K562 (cell line): Measurements from ENCODE around the gene HES3. TPM values are rescaled to one million over a fixed set of nuclear protein-coding genes. Genes with fewer than 3 reads are reported as not detected.

Experiments
- BRCA1 ChIP-seq, 2 experiments: fragments of 450-650 bp in 1 of 2; sonication (generic) in 1 of 2; formaldehyde crosslinking in 1 of 2; IDR thresholded peaks; 2 replicates each; pipeline versions ENCODE4 v1.5.0 to v1.6.1; 2017 to 2020; ENCODE audit warnings: mild to moderate bottlenecking in 1 of 2, missing genetic modification reagents in 1 of 2
- CHD2 ChIP-seq: IDR thresholded peaks from 2 replicates; pipeline ENCODE4 v1.6.1; 2011; ENCODE audit warnings: low read depth, low read length
- CXXC5 ChIP-seq: fragments of 250-450 bp; sonication (Bioruptor Pico); IDR thresholded peaks from 2 replicates; pipeline ENCODE4 v1.8.0; 2022; ENCODE audit warnings: inconsistent platforms, mild to moderate bottlenecking, moderate library complexity
- DNMT1 ChIP-seq: fragments of 450-650 bp; IDR thresholded peaks from 2 replicates; pipeline ENCODE4 v1.6.1; 2016; ENCODE audit warnings: antibody characterized with exemption, mild to moderate bottlenecking
- GABPB1 ChIP-seq: sonication (generic); formaldehyde crosslinking; IDR thresholded peaks from 2 replicates; pipeline ENCODE4 v1.8.0; 2022; ENCODE audit warnings: mild to moderate bottlenecking, missing genetic modification reagents
- IRF1 ChIP-seq: sonication (generic); formaldehyde crosslinking; IDR thresholded peaks from 2 replicates; pipeline ENCODE4 v1.8.0; 2022; ENCODE audit warnings: missing genetic modification reagents, mild to moderate bottlenecking, borderline replicate concordance
- KDM1A ChIP-seq, 2 experiments: fragments of 450-650 bp; IDR thresholded peaks; 2 replicates each; pipeline ENCODE4 v1.6.1; 2016; ENCODE audit warnings: mild to moderate bottlenecking in 2 of 2
- KHSRP ChIP-seq: fragments of 450-650 bp; IDR thresholded peaks from 2 replicates; pipeline ENCODE4 v1.6.1; 2017
- MYBL2 ChIP-seq, 2 experiments: fragments of 450-650 bp in 1 of 2; sonication (generic) in 1 of 2; formaldehyde crosslinking in 1 of 2; IDR thresholded peaks; 2 replicates each; pipeline versions ENCODE4 v1.6.1 to v1.8.1; 2017 to 2022; ENCODE audit warnings: borderline replicate concordance in 1 of 2, inconsistent platforms in 1 of 2, low read depth in 1 of 2, mild to moderate bottlenecking in 1 of 2, missing genetic modification reagents in 1 of 2, moderate library complexity in 1 of 2
- RBM15 ChIP-seq: fragments of 200-400 bp; formaldehyde crosslinking; IDR thresholded peaks from 2 replicates; pipeline ENCODE4 v1.6.1; 2018; ENCODE audit warnings: mild to moderate bottlenecking, low read length, moderate library complexity; ENCODE audit not compliant: insufficient read depth
- RBM22 ChIP-seq: fragments of 200-400 bp; formaldehyde crosslinking; IDR thresholded peaks from 2 replicates; pipeline ENCODE4 v1.6.1; 2018; ENCODE audit warnings: low read length, low read depth; ENCODE audit not compliant: poor library complexity, severe bottlenecking
- SAFB2 ChIP-seq: fragments of 200-400 bp; formaldehyde crosslinking; IDR thresholded peaks from 2 replicates; pipeline ENCODE4 v1.6.1; 2018; ENCODE audit warnings: borderline replicate concordance, low read length, low read depth, moderate library complexity; ENCODE audit not compliant: severe bottlenecking
- SFPQ ChIP-seq: fragments of 200-400 bp; formaldehyde crosslinking; IDR thresholded peaks from 2 replicates; pipeline ENCODE4 v1.6.1; 2017; ENCODE audit warnings: mild to moderate bottlenecking, low read depth, low read length, moderate library complexity
- TBP ChIP-seq: optimal IDR thresholded peaks from 2 replicates; pipeline ENCODE3; 2011; ENCODE audit warnings: low read depth, low read length, improper control_type of control experiment
- TOE1 ChIP-seq, 2 experiments: fragments of 450-650 bp in 1 of 2; sonication (generic) in 1 of 2; formaldehyde crosslinking in 1 of 2; IDR thresholded peaks; 2 replicates each; pipeline versions ENCODE4 v1.7.1 to v1.8.0; 2016 to 2022; ENCODE audit warnings: borderline replicate concordance in 2 of 2, mild to moderate bottlenecking in 2 of 2, antibody characterized with exemption in 1 of 2, inconsistent platforms in 1 of 2, low read depth in 1 of 2, missing genetic modification reagents in 1 of 2, moderate library complexity in 1 of 2
- ZBTB7A ChIP-seq: IDR thresholded peaks from 2 replicates; pipeline ENCODE4 v1.6.1; 2011; ENCODE audit warnings: low read depth, mild to moderate bottlenecking, low read length, moderate library complexity, borderline replicate concordance; ENCODE audit not compliant: control insufficient read depth
- ZNF124 ChIP-seq: sonication (generic); formaldehyde crosslinking; IDR thresholded peaks from 2 replicates; pipeline ENCODE4 v1.8.1; 2022; ENCODE audit warnings: missing genetic modification reagents
- ZNF644 ChIP-seq: fragments of 200-800 bp; sonication (Bioruptor generic); IDR thresholded peaks from 2 replicates; pipeline ENCODE4 v1.6.1; 2016; ENCODE audit warnings: low read depth, missing genetic modification characterization, missing compliant biosample characterization
- ZNF766 ChIP-seq: fragments of 200-800 bp; sonication (Bioruptor generic); conservative IDR thresholded peaks from 2 replicates; pipeline ENCODE4 v1.6.1; 2016; ENCODE audit warnings: missing genetic modification characterization, missing compliant biosample characterization
- polyA plus RNA-seq, 8 experiments: library from polyadenylated mRNA; depleted of rRNA in 4 of 8; stranded (reverse) in 5 of 8; unstranded in 3 of 8; fragments of >200 nt; fragmentation: Nextera tagmentation in 2 of 8; fragmentation: Illumina TruSeq in 1 of 8; extraction: Ambion mirVana in 2 of 8; extraction: Trizol in 1 of 8; gene quantifications; 2 replicates each; pipeline versions ENCODE4 v1.2.1 to v1.2.3, GENCODE V29; 2011 to 2014; ENCODE audit warnings: inconsistent platforms in 1 of 8, missing spikeins in 1 of 8
- total RNA-seq, 7 experiments: library from RNA; depleted of rRNA in 6 of 7; stranded (reverse); fragments of >200 nt in 6 of 7; fragmentation: Illumina TruSeq in 2 of 7; extraction: Trizol in 2 of 7; gene quantifications; 2 replicates each; pipeline versions ENCODE4 v1.2.1 to v1.2.3, GENCODE V29; 2011 to 2021; ENCODE audit warnings: low replicate concordance in 1 of 7
- TF ChIP-seq, protein P1 (sequence below): fragments of 450-650 bp; formaldehyde crosslinking; IDR thresholded peaks from 2 replicates; pipeline ENCODE4 v1.4.0; 2020; ENCODE audit warnings: mild to moderate bottlenecking, mixed read lengths

Gene HES3
- total and polyA plus RNA-seq, 9 of the 15 experiments (the other 6 are each of a cell fraction or from before 2014, with no cell fraction given) = not detected

GRCh38 chr1:6245086-6245868 is 1.3 kb downstream of the HES3 start (continued):
- TF ChIP-seq, protein P1, sequence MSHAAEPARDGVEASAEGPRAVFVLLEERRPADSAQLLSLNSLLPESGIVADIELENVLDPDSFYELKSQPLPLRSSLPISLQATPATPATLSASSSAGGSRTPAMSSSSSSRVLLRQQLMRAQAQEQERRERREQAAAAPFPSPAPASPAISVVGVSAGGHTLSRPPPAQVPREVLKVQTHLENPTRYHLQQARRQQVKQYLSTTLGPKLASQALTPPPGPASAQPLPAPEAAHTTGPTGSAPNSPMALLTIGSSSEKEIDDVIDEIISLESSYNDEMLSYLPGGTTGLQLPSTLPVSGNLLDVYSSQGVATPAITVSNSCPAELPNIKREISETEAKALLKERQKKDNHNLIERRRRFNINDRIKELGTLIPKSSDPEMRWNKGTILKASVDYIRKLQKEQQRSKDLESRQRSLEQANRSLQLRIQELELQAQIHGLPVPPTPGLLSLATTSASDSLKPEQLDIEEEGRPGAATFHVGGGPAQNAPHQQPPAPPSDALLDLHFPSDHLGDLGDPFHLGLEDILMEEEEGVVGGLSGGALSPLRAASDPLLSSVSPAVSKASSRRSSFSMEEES (CRISPR knock-in tag) = no peak
- TF ChIP-seq CXXC5 (CRISPR knock-in tag) (peak; percentile 90), GABPB1 (CRISPR knock-in tag) (peak; percentile 89), SAFB2 (no peak), BRCA1 (IDR thresholded peaks at IDR 0.05) (no peak), BRCA1 (CRISPR knock-in tag; IDR thresholded peaks at IDR 0.05) (0 out of 2 replicates have a peak, but pooled peaks have one; percentile 25), ZNF644 (tag) (0 out of 2 replicates have a peak, but pooled peaks have one; percentile 42), ZBTB7A (peak; percentile 30; the same call in 1 of the 2 replicates), TBP (peak; percentile 21), DNMT1 (no peak), ZNF124 (CRISPR knock-in tag) (peak; percentile 94; the same call in 1 of the 2 replicates), IRF1 (CRISPR knock-in tag) (peak; percentile 82; the same call in 1 of the 2 replicates), RBM22 (peak; percentile 64), CHD2 (no peak), RBM15 (0 out of 2 replicates have a peak, but pooled peaks have one; percentile 29), MYBL2 (IDR thresholded peaks at IDR 0.05; ENCODE audit: low read depth) (no peak), MYBL2 (CRISPR knock-in tag; IDR thresholded peaks at IDR 0.05; ENCODE audit: borderline replicate concordance) (peak; percentile 72; the same call in 1 of the 2 replicates), KDM1A (IDR thresholded peaks at IDR 0.05) (peak in 1 of 2 experiments; percentile 36; a peak in 1 of 4 replicates), SFPQ (no peak), KHSRP (no peak), TOE1 (IDR thresholded peaks at IDR 0.05; ENCODE audit: borderline replicate concordance) (no peak), TOE1 (CRISPR knock-in tag; IDR thresholded peaks at IDR 0.05; ENCODE audit: borderline replicate concordance, low read depth) (peak; percentile 96), ZNF766 (CRISPR knock-in tag) (0 out of 2 replicates have a peak, but pooled peaks have one; percentile 51)
